Upper lobe of left lung (tissue), 6 donors: ENCODE measurements around the gene IRF2. TPM values are rescaled to one million over a fixed set of nuclear protein-coding genes. Genes with fewer than 3 reads are reported as not detected.

Experiments
- ATAC-seq, 2 donors: fragments of 200-7000 bp; cut with Tn5 transposase; one replicate each; pipeline ENCODE4 v1.9.1; 2022; ENCODE audit warnings: mild to moderate bottlenecking in 2 of 2, moderate library complexity in 2 of 2; ENCODE audit not compliant: low FRiP score in 2 of 2
- DNase-seq, 2 donors: peaks; one replicate each; pipeline ENCODE4 v3.0.0-alpha.2; 2019 to 2020
- H3K27ac ChIP-seq, 4 donors: fragments of 200-600 bp; sonication (generic); one replicate each; pipeline ENCODE4 v1.5.1; 2016 to 2019
- H3K27me3 ChIP-seq, 4 donors: fragments of 200-600 bp; sonication (generic); one replicate each; pipeline ENCODE4 v1.5.1; 2017 to 2019
- H3K36me3 ChIP-seq, 4 donors: fragments of 200-600 bp; sonication (generic); one replicate each; pipeline ENCODE4 v1.5.1; 2016 to 2019
- H3K4me1 ChIP-seq, 4 donors: fragments of 200-600 bp; sonication (generic); one replicate each; pipeline ENCODE4 v1.5.1; 2018 to 2019
- H3K4me3 ChIP-seq, 4 donors: fragments of 200-600 bp; sonication (generic); one replicate each; pipeline ENCODE4 v1.5.1; 2017 to 2019; ENCODE audit warnings: mild to moderate bottlenecking in 2 of 4, moderate library complexity in 1 of 4
- H3K9me3 ChIP-seq, 4 donors: fragments of 200-600 bp; sonication (generic); one replicate each; pipeline ENCODE4 v1.5.1; 2018 to 2019
- CTCF ChIP-seq, 6 experiments: fragments of 450-650 bp in 4 of 6; fragments of 200-600 bp in 2 of 6; sonication (generic) in 2 of 6; IDR thresholded peaks; one replicate each; pipeline ENCODE4 v1.5.1; 2016 to 2019; ENCODE audit warnings: antibody characterized with exemption in 6 of 6
- EP300 ChIP-seq, 4 donors: sonication (generic); formaldehyde crosslinking; IDR thresholded peaks; one replicate each; pipeline ENCODE4 v1.5.1; 2017; ENCODE audit warnings: antibody characterized with exemption in 4 of 4, control low read depth in 2 of 4
- POLR2A ChIP-seq, 4 donors: fragments of 450-650 bp; IDR thresholded peaks; one replicate each; pipeline ENCODE4 v1.5.1; 2016 to 2017; ENCODE audit warnings: antibody characterized with exemption in 4 of 4, mild to moderate bottlenecking in 2 of 4
- POLR2AphosphoS5 ChIP-seq, 2 donors: sonication (generic); formaldehyde crosslinking; IDR thresholded peaks; one replicate each; pipeline ENCODE4 v1.5.1; 2017; ENCODE audit warnings: antibody characterized with exemption in 2 of 2
- WGBS, 2 donors: methylation state at CpG; one replicate each; pipeline ENCODE4 v1.1.5; 2017 to 2018; 5-methylcytosine and 5-hydroxymethylcytosine counted together
- total RNA-seq, 6 donors: library from RNA; depleted of rRNA in 4 of 6; stranded (reverse); fragments of >200 nt in 4 of 6; gene quantifications; one replicate each; pipeline versions ENCODE4 v1.1.0 to v1.2.1, GENCODE V29; 2016 to 2021
- donor health status: DM: no; HTN: no; CAD: no; lungs with moderate emphysema.
- donor health status: DM: no; HTN: yes; CAD: no; lungs with severe emphysema.

The IRF2 gene
- total RNA-seq, 6 donors from 2014 or later, result 25.5 to 46.1 (median 41.7) TPM

- WGBS, 2 donors, result 50 to 51% methylated on average over 8 of the region's 8 CpGs
- Histone ChIP-seq H3K27me3 (no peaks in the 10 kb centered on the region), H3K4me1 (peaks cover 0 to 5% (median 0%) of the 10 kb centered on the region in 4 donors), H3K27ac (peak overlapping the region in 2 of 4 donors; percentile 14 to 42), H3K36me3 (no peaks in the 10 kb centered on the region), H3K4me3 (no peak overlapping the region), H3K9me3 (no peaks in the 10 kb centered on the region)
- DNase-seq, result no peak
- TF ChIP-seq POLR2A (IDR thresholded peaks at IDR 0.05), result no peak
- TF ChIP-seq POLR2AphosphoS5 (IDR thresholded peaks at IDR 0.05), result no peak
- no peak for TF ChIP-seq CTCF (IDR thresholded peaks at IDR 0.05)
- no peak for TF ChIP-seq EP300 (IDR thresholded peaks at IDR 0.05)
- ATAC-seq, result no peak
Measured at GRCh38 chr4:184370711-184371389, 103.5 kb downstream of the IRF2 start.

GRCh38 chr4:184369871-184370270, 104.5 kb downstream of the IRF2 start:
- ATAC-seq, result no peak
- no peak for DNase-seq
- no peaks in the 10 kb centered on the region for H3K9me3 ChIP-seq
- H3K4me3 ChIP-seq, result no peak overlapping the region
- H3K36me3 ChIP-seq, result no peaks in the 10 kb centered on the region
- H3K27ac ChIP-seq, result no peak overlapping the region
- TF ChIP-seq POLR2A (IDR thresholded peaks at IDR 0.05) (no peak), EP300 (IDR thresholded peaks at IDR 0.05) (no peak), POLR2AphosphoS5 (IDR thresholded peaks at IDR 0.05) (no peak), CTCF (IDR thresholded peaks at IDR 0.05) (no peak)
- H3K4me1 ChIP-seq, result peaks cover 0 to 5% (median 0%) of the 10 kb centered on the region in 4 donors
- H3K27me3 ChIP-seq, result no peaks in the 10 kb centered on the region
- WGBS, 2 donors, result 90% methylated on average over 3 of the region's 3 CpGs

GRCh38 chr4:184368731-184369130, 105.6 kb downstream of the IRF2 start:
- Histone ChIP-seq H3K4me3 (no peak overlapping the region), H3K27ac (no peak overlapping the region), H3K36me3 (no peaks in the 10 kb centered on the region), H3K9me3 (no peaks in the 10 kb centered on the region), H3K4me1 (peaks cover 0 to 5% (median 0%) of the 10 kb centered on the region in 4 donors), H3K27me3 (no peaks in the 10 kb centered on the region)
- DNase-seq, result no peak
- no peak for ATAC-seq
- TF ChIP-seq POLR2AphosphoS5 (IDR thresholded peaks at IDR 0.05) (no peak), CTCF (IDR thresholded peaks at IDR 0.05) (no peak)

GRCh38 chr4:184368290-184368689, 106.1 kb downstream of the IRF2 start:
- ATAC-seq (no peak), DNase-seq (no peak)
- no peaks in the 10 kb centered on the region for H3K27me3 ChIP-seq
- peaks cover 0 to 5% (median 0%) of the 10 kb centered on the region in 4 donors for H3K4me1 ChIP-seq
- H3K9me3 ChIP-seq, result no peaks in the 10 kb centered on the region
- no peaks in the 10 kb centered on the region for H3K36me3 ChIP-seq
- WGBS, 2 donors, result 90 to 93% methylated on average over 3 of the region's 3 CpGs
- no peak overlapping the region for H3K27ac ChIP-seq
- H3K4me3 ChIP-seq, result no peak overlapping the region
- no peak for TF ChIP-seq CTCF (IDR thresholded peaks at IDR 0.05)
- TF ChIP-seq POLR2AphosphoS5 (IDR thresholded peaks at IDR 0.05), result no peak
- no peak for TF ChIP-seq POLR2A (IDR thresholded peaks at IDR 0.05)
- no peak for TF ChIP-seq EP300 (IDR thresholded peaks at IDR 0.05)
